Activated CD4-positive, alpha-beta T cell treated with anti-CD3 and anti-CD28 coated beads, Interleukin-2, amount 50 U/mL, for 16 hours (primary cell): Measurements from ENCODE around the gene CRAT.

ENCODE experiments used
- DNase-seq: peaks from one replicate; pipeline ENCODE4 v3.0.0-alpha.2; 2020

Gene CRAT

DNA sequence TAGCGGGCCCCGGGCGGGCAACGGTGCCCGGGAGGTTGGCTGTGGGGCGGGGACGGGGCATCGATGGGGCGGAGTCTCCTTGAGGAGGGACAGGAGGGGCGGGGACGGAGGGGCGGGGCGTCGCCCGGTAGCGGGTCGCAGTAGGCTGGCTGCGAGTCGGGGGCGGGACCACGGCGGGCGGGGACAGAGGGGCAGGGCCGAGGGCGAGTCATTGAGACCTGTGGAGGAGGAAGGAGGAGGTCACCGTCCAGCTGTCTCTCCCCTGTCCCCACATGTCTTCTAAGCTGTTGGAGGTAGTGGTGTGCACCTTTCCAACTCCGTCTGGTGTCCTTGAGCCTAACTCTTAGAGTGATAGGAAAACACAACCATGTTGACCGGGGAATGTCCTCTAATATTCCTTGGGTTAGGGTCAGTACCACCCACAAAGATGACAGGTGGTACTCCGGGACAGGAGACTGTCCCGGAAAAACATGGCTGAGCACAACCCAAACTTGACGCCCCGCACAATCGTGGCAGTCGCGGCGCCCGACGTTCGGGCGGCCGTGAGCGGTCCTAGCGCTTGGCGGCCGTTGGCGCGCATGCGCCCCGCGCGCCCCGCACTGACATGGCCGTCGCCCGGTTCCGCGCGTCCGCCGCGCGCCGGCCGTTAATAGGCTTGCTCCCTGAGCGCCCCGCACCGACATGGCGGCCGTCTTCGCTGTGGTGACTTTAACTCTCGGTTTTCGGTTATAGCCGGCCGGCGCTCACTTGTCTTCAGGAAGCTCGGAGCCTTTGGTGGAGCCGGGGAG lies at the start of gene CRAT, which contains the start of gene PTPA:
Gene CRAT (minus strand): TSS at position 54 of the 788 bp plus-strand sequence. CDS start 284 bp downstream, outside the sequence.
Gene PTPA (plus strand): TSS at position 676 of the 788 bp plus-strand sequence. CDS start 186 bp downstream, outside the sequence.
- peak; percentile 97 for DNase-seq

DNA sequence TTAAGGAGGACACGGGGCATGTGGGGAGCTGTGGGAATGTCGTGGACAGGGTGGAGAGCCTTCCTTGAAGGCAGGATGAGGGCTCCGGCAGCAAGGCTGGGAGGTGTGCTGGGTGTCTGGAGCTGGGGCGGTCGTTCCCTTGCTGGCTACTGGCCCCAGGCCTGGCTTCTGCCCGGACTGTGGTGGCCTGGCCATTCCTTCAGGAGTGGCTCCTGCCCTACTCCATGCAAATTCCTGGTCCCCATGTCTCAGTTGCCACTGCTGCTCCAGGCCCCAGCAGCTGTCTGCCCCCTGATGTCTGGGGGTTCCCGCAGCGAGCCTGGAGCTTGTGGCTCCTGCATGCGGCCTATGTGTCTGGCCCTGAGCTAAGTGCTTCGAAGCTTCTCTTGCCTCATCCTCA lies 45.6 kb upstream of the CRAT start:
- DNase-seq: no peak

DNA sequence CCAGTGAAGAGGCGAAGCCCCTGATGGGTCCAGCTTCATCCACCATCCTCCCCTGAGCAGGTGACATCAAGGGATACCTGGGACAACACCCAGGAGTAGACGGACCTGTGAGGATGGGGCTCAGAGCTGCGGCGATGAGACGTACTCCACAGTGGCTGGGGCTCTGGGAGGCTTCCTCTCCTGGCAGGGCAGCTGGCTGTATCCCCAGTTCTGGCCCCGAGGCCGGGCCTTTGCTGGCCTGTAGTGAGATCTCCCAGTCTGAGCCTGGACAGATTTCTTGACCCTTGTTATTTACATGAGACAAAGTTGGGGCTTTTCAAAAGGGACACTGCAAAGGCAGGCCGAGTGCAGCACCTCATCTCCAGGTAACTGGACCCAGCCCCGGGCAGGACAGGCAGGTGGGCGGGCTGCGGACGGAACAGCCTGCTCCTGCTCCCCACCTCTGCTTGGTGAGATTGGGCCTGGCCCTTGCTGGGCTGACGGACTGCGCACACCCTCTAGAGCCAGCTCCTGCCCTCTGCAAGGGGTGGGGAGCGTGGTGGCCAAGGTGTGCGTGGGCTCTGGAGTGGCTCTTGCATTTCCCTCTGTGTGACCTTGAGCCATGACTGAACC lies 44.4 kb upstream of the CRAT start:
- no peak for DNase-seq

DNA sequence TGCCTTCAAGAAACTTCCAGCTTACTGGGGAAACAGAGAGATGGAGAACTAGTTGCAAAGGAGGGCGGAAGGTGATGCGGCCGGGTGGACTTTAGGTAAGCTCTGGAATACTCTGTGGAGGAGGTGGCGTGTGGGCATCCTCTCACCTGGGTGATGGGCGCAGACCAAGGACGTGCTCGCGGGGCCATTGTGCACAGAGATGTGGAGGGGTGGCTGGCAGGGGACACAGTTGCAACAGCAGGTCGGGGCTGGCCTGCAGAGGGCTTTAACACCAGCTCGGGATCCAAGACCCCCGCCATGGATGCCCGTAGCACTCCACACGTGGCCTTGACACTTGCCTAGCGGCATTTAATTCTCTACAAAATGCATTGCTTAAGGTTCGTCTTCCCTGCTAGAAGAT lies 40.9 kb upstream of the CRAT start:
- no peak for DNase-seq

DNA sequence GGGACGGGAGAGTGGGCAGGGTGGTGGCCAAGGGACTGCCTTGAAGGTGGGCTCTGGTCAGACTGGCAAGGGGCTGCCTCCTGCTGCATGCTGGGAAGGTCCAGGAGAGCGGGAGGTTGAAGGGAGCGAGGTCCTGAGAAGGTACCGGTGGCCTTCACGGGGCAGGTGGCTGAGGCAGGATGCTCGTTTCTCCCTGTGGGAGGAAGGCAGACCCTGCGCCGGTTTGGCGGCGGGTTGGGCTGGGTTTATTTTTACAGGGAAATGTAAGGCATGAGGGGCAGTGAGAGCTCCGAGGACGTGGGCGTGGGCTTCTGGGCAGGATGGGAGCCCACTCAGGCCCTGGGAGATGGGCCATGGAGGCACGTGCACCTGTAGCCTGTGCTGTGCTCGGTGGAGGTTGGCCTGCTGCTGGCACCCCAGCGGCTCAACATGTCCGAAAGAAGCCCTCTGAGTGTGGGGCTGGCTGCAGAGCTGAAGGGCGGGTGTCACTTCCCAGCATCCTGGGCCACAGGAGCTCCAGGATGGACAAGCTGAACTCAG lies 40.1 kb upstream of the CRAT start:
- no peak for DNase-seq

DNA sequence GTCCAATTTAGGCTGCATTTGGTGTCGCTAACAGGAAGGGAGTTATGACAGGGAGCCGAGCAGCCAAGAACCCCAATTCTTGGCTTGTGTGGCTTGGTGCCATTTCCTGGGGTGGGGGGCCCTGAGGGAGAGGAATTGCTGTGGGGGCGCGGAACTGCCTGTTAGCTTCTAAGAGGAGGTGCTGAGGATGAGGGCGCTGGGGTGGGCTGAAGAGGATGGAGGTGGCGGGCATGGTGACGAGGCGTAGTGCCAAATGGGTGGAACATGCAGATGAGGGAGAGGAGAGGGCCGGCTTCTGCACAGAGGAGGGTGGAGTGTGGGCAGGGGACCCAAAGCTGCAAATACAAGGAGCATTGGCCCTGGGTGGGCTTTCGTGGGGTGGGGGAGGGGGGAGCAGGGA lies 39.5 kb upstream of the CRAT start:
- no peak for DNase-seq

DNA sequence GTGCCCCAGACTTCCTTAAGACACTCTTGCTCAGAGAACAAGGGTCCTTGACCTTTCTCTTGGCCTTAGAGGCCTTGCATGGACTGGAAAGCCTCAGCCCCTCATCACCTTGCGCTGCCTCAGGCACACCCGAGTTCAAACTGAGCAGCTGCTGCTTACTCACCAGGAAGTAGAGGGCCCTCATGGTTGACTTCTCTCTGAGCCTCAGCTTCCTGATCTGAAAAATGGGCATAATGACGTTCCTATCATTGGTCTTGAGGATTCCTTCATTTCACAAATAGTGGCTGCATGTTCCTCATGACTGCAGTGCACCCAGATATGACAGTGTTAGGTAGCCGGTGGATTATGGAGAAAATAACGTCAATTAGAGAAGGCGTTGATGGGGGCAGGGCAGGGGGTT lies 38.8 kb upstream of the CRAT start:
- DNase-seq: no peak

DNA sequence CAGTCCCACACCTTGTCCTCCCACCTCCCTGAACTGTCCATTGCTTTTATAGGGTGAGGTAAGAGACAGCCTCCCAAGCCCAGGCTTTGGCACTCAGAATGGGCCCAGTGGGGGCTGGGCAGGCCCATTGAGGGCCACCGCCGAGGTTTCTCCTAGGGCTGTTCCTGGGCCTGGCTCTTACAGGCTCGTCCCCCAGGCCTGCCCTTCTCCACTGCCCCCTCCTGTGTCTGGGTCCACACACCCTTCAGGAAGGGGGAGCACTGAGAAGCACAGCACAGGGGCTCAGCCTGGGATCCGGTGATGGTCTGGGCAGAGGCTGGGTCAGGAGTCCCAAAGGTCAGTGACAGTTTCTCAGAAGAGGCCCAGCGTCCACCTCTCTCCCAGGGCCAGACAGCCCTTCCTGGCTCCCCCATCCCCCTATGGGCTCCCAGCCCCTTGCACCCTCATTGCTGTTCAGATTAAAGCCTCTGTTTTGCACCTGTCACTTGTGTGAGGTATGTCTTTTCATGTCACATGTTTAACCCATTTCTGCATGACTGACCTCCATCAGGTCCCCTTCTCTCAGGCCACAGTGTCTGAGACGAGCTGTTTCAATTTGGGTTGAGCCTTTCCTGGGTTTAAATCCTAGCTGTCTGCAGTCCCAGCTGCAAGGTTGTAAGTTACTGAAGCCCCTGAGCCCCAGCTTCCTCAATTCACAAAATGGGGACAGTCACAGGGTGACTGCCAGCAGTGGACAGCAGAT lies 38.0 kb upstream of the CRAT start:
- no peak for DNase-seq

DNA sequence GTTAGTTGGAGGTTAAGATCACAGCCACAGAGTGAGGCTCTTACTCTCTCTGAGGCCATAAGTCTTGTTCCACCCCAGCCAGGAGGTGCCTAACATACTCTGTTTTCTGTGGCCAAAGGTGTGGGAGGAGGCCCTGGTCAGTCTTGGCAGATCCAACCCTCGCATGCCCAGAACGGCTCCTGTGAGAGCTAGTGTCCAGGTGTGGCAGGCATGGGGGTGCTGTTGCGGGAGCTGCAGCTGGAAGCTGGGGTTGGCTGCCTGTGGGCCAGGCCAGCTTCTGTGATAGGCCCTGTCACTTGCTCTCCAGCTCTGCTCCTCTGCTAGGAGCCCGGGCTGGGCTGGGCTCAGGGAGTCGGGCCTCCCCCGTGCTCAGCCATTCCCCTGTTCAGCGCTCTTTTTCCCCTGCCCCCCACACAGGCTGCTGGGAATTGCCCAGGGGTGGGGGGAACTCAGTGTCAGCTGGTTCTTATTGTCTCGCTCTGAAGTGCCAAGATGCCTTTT lies 35.9 kb upstream of the CRAT start:
- no peak for DNase-seq

DNA sequence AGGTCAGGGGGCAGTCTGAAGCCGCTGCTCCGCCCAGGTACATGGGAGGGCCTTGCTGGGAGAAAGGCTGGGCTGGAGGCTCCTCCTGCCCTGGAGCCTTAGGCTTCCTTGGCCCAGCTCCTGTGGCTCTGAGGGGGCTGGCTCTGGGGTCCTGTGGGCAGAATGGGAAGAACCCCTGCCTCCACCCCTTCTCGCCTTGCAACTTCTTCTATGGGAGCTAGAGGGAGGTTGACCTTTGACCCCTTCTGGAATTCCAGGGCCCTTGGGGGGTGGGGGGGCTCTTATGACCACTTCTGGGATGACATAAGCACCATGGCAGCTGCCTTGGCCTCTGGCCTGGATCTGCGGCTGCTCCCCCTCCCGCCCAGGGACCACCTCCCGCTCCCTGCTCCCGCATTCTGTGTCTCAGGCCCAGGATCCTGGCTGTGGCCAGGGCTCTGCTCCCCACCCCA lies 35.3 kb upstream of the CRAT start:
- no peak for DNase-seq

DNA sequence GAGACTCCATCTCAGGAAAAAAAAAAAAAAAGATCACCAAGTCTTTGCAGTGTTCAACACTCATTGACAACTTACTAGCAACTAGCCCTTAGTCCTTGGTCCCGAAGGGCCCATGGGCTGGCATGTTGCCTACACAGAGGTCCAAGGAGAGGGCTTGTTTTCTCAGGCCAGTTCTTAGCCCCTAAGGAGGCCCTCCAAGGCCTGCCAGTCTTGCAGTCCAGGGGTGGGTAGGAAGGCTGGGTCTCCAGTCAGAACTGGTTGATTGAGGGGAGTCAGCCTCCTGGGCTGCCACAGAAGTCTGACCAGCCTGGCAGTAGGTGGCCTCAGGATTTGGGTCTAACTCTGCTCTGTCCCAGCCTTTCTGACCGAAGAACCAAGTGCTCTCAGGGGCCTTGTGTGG lies 34.7 kb upstream of the CRAT start:
- no peak for DNase-seq

DNA sequence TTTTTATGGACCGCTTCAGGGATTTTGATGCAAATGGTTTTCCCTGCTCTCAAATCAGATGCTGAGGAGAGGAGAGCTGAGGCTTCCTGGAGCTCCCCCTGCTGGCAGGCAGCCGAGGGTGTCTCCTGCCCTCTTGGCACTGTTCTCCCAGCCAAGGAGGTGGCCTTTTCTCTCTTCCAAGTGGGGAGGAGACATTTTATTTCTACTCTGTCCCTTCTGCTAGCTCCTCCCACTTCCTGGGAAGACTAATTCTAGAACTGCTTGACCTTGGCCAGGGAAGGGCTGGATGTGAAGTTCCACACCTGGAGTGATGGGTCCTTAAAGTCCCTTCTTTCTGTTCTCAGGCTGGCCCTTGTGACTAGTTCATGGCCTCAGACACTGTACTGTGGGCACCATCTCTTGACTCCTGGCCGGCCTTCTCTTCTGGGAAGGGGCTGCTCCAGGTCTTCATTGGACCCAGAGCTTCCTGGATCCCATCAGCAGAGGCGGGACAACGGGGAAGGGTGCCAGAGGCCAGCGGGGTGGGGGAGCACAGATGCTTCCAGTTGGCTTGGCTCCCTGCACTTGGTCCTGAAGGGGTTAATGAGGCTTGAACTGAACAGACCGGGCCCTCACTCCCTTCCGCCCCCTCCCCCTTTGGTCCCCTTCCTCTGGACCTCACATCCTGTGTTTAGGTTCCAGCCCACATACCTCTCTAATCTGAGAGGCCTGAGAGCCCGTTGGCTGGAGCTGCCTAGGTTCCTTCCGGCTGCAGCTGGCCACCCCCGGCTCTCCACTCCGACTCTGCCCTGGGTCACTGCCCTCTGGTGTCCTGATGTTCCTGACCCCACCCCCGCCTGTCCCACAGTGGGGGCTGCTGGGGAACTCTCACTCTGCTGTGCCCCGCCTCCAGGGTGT lies 32.7 kb upstream of the CRAT start:
- DNase-seq: peak; percentile 72

DNA sequence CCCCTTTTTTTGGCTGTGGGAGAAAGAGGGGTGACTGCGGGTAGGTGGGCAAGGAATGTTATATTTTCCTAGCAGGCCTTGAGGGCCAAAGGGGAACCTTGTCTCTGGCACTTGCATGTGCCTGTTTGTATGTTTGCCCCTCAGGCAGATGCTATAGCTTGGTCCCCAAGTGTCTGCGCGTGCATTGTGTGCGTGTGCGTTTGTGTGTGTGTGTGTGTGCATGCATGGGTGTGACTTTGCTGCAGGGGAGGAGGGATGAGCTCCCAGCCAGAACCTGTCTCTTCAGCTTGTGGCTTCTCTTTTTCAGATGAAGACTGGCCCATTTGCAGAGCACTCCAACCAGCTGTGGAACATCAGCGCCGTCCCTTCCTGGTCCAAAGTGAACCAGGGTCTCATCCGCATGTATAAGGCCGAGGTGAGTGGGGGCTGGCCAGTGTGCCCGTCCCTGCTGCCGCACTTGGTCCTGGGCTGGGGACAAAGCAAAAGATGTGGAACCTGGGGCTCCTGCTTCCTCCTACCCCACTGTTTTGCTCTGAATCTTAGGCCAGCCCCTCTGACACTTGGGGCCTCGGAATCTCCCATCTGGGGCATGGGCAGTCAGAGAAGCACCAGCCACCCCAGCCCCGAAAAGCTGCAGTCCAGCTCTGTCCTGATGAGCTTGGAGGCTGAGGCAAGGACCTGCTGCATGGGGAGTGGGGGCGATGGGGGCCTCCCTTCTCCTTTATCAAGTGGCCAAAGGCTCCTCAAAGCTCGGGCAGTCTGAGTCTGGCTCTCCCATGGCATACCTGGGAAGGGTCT lies 31.7 kb upstream of the CRAT start:
- DNase-seq: no peak

DNA sequence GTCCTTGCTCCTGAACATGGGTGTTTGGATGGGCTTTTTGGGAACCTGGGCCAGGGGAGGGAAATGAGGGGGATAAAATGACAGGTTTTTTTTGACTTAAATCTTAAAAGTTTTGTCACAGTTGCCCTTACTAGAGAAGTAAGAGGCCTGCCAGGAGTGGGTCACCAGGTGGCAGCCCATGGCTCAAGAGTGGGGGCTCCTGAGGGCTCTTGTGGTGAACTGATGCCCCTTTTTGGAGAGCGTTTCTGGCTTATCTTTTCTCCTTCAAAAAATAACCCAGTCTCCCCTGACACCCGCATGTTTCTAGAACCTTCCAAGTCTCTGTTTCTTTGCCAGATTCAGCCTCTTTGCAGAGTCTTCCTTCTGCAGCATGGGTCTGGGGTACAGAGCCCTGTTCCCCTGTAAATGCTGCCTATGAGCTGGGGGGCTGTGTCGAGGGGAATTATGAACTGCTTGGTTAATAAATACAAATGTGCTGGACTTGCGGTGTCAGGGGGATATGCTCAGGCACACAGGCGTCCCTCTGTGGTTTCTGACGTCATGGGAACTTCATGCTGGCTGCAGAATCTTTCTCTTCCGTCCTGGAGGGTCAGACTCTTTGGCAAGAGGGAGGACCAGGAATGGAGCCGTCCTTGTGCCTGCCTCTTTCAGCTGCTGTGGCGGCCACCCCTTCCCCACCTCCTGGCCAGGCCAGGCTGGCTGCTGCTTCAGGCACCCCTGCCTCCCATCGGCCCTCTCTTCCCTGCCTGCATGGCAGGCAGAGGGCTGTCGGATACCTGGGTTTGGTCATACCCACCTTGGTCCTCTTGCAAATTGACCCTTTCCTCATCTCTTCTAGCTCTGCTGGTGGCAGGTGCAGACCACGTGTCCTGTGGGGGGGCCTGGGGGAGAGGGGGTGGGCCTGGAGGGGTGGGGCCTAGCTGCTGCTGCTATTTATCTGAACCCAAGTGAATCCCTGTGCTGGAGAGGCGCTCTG lies 30.8 kb upstream of the CRAT start:
- peak; percentile 27 for DNase-seq

DNA sequence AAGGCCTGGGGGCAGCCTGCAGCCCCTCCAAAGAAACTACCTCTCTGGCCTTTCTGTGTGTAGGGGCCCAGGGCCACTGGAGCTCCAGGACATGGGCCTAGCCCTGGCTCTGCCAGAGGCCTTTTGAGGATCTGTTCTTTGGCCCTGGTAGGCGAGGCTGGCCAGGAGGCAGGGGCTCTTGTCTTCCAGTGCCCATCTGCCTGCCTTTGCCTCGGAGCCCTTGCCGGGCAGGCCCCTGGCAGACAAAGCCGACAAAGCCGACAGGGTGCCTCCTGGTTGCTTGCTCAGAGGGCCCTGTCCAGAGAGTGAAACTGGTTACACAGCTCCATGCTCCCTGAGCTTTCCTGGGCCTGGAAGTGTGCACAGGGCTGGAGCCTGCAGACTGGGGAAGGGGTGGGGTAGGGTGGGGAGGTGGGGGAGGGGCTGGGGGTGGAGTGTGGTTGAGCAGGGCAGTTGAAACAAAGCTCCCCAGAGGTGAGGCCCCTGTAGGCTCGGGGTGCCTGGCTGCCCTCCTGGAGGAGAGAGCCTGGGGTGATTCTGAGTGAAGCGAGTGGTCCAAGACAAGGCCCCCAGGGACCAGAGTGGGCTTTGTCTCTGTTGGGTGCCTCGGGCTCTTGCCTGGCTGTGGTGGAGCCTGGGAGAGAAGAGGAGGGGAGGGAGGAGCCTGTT lies 29.9 kb upstream of the CRAT start:
- DNase-seq: peak; percentile 12

DNA sequence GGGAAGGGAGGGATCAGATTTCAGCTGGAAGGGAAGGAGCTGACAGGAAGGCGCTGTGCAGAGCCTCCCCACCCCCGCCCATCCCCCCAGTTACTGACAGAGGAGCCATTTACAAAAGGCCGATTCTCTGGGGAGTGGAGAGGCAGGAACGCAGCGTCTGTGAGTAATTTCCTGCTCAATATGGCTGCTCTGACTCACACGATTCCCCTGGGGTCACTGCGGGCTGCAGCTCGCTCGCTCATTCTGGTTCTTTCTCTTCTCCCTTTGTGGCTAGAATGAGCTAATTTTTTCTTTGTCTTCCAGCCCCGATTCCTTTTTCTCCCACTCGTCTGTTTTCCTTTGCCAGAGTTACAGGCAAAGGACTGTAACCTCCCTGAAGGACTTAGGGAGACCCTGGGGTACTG lies 29.4 kb upstream of the CRAT start:
- DNase-seq: peak; percentile 94

DNA sequence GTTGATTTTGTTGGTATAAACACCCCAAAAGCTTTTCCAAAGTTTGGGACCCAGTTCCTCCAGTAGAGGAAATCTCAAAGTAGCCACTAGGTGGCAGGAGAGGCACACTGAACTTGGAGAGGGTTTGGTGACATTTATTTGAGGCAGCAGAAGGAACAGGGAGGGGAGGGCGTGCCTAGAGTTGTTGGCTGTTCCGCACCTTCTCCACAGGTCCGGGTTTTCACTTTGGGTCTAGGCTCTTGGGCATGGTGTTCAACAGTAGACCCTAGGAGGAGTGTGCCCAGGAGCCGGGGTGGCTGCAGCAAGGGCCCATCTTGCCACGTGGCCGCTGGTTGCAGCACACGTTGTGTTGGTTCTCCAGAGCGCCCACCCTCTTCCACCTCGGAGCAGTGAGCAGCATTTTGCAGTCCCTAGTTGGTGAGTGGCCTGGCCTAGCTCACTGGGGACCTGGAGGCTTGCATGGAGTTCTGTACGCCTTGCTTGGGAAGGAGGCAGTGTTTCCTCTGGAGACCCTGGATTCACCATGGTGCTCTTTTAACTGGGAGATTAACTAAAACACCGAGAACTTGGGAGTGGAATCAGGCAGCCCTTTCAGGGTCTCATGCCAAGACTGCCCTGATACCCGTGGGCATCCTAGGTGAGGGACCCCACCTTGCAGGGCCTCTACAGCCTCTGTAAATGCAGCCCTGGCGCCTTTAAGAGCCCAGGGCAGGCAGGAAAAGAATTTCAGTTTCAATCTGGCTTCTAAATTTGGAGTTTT lies 28.8 kb upstream of the CRAT start:
- DNase-seq: peak; percentile 88

DNA sequence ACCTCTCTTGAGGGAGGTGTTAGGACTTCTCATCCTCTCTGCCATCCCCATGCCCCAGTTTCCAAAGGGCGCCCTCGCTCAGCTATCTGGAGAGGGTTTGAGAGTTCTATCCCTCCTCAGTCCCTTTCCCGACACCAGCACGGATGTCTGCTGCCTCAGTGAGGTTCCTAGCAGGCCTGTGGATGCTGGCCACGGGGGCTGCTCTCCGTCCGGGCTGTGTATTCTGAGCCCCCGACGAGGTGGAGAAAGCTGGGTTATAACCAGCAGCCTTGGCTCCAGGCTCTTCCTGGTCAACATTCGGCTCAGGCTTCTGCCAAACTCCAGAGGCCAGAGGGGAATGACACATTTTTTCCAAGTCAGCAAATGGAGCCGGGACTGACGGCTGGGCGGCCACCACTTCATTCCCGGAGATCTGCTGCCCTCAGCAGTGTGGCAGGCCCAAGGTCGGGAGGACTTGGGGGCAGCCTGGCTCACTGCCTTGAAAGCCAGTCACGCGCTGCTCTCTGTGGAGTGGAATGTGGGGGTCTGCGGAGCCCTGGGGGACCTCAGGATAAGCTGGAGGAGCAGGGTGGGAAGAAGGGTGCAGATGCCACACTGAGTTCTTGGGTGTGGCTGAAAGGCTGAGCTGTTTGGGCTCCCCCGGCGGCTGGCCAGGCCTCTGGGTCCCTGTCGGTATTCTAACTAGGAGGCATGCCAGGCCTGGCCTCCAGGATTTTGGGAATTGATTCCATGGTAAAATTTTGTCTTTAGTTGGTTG lies 28.1 kb upstream of the CRAT start:
- no peak for DNase-seq
